Activated CD4-positive, alpha-beta T cell treated with anti-CD3 and anti-CD28 coated beads, Interleukin-2, amount 10 ng/mL, durations not matched to agents 7 days and 5 days (primary cell): ENCODE data around the gene ANKS1B. TPM values are rescaled to one million over a fixed set of nuclear protein-coding genes. Genes with fewer than 3 reads are reported as not detected.
"Not testable (repeated sequence)": the region's sequence is repeated elsewhere in the genome, so short reads cannot be mapped to it uniquely, and the experiment has no call there.

Source experiments
- CTCF ChIA-PET: fragments of 350-600 bp; sonication (Branson Sonifier 250); formaldehyde crosslinking; loops from one replicate; lab custom pipeline; 2021; ENCODE audit warnings: antibody characterized with exemption; lab: Charles Lee
- POLR2A ChIA-PET: fragments of 350-600 bp; sonication (Branson Sonifier 250); formaldehyde crosslinking; loops from one replicate; lab custom pipeline; 2021; ENCODE audit warnings: antibody characterized with exemption; lab: Charles Lee
- DNase-seq: peaks from one replicate; pipeline ENCODE4 v3.0.0-alpha.2; 2020
- H3K27ac Mint-ChIP-seq: one replicate; pipeline ENCODE4 v1.8.0; 2021; ENCODE audit warnings: mild to moderate bottlenecking, moderate library complexity, mixed read lengths
- H3K27me3 Mint-ChIP-seq: one replicate; pipeline ENCODE4 v1.8.0; 2021; ENCODE audit warnings: mixed read lengths
- H3K36me3 Mint-ChIP-seq: one replicate; pipeline ENCODE4 v1.8.0; 2021; ENCODE audit warnings: low read depth, mixed read lengths
- H3K4me1 Mint-ChIP-seq: one replicate; pipeline ENCODE4 v1.8.0; 2021; ENCODE audit warnings: mixed read lengths
- H3K4me3 Mint-ChIP-seq: one replicate; pipeline ENCODE4 v1.8.0; 2021; ENCODE audit warnings: mild to moderate bottlenecking, moderate library complexity, mixed read lengths
- H3K9me3 Mint-ChIP-seq: one replicate; pipeline ENCODE4 v1.8.0; 2021; ENCODE audit warnings: mixed read lengths
- total RNA-seq, 2 experiments: library from RNA; stranded (reverse); gene quantifications; one replicate each; pipeline ENCODE4 v1.2.3, GENCODE V29; 2021

The ANKS1B gene
- total RNA-seq, 2 experiments from 2014 or later: 0.17 to 0.25 TPM

- ChIA-PET POLR2A (no interaction called here), CTCF (no interaction called here)
- Mint-ChIP-seq H3K4me3 (no peak overlapping the region), H3K27ac (no peak overlapping the region), H3K36me3 (no peaks in the 10 kb centered on the region), H3K27me3 (peaks cover 4% of the 10 kb centered on the region), H3K9me3 (no peaks in the 10 kb centered on the region), H3K4me1 (no peaks in the 10 kb centered on the region)
- no peak for DNase-seq
Measured at GRCh38 chr12:98985156-98985555, 999.6 kb downstream of the ANKS1B start.

DNA sequence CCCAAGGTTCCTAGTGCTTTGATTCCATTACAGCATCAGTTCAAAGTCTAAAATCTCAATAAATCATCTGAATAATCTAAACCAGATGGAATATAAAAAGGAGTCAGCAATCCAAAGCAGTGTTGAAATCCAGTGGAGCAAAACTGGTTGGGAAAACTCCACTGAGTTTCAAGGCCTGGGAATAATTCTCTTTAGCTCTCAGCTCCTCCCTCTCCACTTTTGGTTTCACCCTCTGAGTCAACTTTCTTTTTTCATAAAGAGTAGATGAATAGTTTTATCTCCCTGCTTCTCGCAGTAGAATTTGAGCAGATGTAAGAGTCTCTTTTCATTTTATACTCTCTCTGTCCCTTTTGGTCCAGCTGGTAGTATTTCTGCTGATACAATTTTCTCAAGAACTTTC lies 1001.1 kb downstream of the ANKS1B start:
- no peak for DNase-seq
- Mint-ChIP-seq H3K27ac (no peak overlapping the region), H3K27me3 (peaks cover 4% of the 10 kb centered on the region), H3K4me1 (no peaks in the 10 kb centered on the region), H3K36me3 (no peaks in the 10 kb centered on the region), H3K9me3 (no peaks in the 10 kb centered on the region), H3K4me3 (no peak overlapping the region)
- POLR2A ChIA-PET: no interaction called here
- CTCF ChIA-PET: no interaction called here

DNA sequence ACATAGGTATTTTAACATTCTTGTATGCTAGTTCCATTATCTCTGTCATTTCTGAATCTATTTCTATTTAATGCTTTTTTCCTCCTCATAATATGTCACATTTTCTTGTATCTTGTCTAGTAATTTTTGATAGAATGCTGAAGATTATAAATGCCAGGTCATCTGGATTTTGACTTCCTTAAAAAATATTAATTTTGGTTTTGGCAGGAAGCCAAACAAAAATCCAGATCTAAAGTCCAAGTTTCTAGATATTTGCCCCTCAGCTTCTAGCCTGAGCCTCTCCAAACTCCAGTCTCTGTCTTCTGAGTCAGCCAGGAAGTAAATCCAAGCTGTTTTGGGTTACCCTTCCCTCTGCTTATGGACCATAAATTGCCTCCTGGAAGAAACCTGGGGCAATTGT lies 1004.2 kb downstream of the ANKS1B start:
- CTCF ChIA-PET: no interaction called here
- Mint-ChIP-seq H3K36me3 (no peaks in the 10 kb centered on the region), H3K4me1 (no peaks in the 10 kb centered on the region), H3K27me3 (peaks cover 4% of the 10 kb centered on the region), H3K27ac (no peak overlapping the region), H3K4me3 (no peak overlapping the region), H3K9me3 (no peaks in the 10 kb centered on the region)
- POLR2A ChIA-PET: no interaction called here
- no peak for DNase-seq

GRCh38 chr12:98977186-98977585 lies 1007.5 kb downstream of the ANKS1B start:
- Mint-ChIP-seq H3K9me3 (no peaks in the 10 kb centered on the region), H3K36me3 (no peaks in the 10 kb centered on the region), H3K27me3 (peaks cover 2% of the 10 kb centered on the region), H3K4me1 (no peaks in the 10 kb centered on the region), H3K27ac (no peak overlapping the region), H3K4me3 (no peak overlapping the region)
- POLR2A ChIA-PET: no interaction called here
- CTCF ChIA-PET: no interaction called here
- DNase-seq: no peak

GRCh38 chr12:98974767-98975381 lies 1009.9 kb downstream of the ANKS1B start:
- ChIA-PET CTCF (no interaction called here), POLR2A (no interaction called here)
- no peak for DNase-seq
- H3K4me1 Mint-ChIP-seq: no peaks in the 10 kb centered on the region
- H3K36me3 Mint-ChIP-seq: no peaks in the 10 kb centered on the region
- H3K27ac Mint-ChIP-seq: no peak overlapping the region
- H3K4me3 Mint-ChIP-seq: no peak overlapping the region
- H3K27me3 Mint-ChIP-seq: peaks cover 5% of the 10 kb centered on the region
- H3K9me3 Mint-ChIP-seq: no peaks in the 10 kb centered on the region

DNA sequence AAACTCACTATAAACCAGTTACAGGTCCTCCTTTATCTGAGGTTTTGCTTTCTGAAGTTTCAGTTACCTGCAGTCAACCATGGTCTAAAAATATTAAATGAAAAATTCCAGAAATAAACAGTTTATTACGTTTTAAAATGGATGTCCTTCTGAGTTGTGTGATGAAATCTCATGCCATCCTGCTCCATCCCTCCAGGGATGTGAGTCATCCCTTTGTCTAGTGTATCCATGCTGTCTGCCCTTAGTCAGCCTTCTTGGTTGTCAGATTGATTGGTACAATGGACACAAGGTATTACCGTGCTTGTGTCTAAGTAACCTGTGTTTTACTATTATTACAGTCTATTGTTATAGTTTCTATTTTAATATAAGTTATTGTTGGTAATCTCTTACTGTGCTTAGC lies 1011.3 kb downstream of the ANKS1B start:
- Mint-ChIP-seq H3K27ac (no peak overlapping the region), H3K9me3 (no peaks in the 10 kb centered on the region), H3K4me1 (no peaks in the 10 kb centered on the region), H3K27me3 (peaks cover 5% of the 10 kb centered on the region), H3K36me3 (no peaks in the 10 kb centered on the region), H3K4me3 (no peak overlapping the region)
- ChIA-PET POLR2A (no interaction called here), CTCF (no interaction called here)
- DNase-seq: no peak

DNA sequence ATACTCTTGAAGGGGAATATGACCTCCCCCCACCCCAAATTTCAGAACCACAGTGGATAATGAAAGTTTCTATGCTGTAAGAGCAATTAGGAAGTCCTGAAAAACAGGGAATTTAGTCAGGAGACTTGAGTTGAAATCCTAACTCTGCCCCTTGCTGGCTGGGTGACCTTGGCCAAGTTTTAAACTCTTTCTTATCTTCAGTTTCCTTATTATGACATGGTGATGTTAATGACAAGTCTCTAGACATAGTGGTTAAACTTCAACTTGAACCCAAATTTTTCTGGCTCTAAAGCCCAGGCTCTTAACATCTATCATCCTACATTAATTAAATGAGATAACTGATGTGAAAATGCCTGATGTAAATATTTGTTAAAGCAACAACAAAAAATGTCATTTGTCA lies 1013.8 kb downstream of the ANKS1B start:
- H3K9me3 Mint-ChIP-seq: no peaks in the 10 kb centered on the region
- no peaks in the 10 kb centered on the region for H3K4me1 Mint-ChIP-seq
- ChIA-PET POLR2A (no interaction called here), CTCF (no interaction called here)
- H3K27ac Mint-ChIP-seq: no peak overlapping the region
- no peak overlapping the region for H3K4me3 Mint-ChIP-seq
- H3K27me3 Mint-ChIP-seq: peaks cover 3% of the 10 kb centered on the region
- no peak for DNase-seq
- no peaks in the 10 kb centered on the region for H3K36me3 Mint-ChIP-seq

DNA sequence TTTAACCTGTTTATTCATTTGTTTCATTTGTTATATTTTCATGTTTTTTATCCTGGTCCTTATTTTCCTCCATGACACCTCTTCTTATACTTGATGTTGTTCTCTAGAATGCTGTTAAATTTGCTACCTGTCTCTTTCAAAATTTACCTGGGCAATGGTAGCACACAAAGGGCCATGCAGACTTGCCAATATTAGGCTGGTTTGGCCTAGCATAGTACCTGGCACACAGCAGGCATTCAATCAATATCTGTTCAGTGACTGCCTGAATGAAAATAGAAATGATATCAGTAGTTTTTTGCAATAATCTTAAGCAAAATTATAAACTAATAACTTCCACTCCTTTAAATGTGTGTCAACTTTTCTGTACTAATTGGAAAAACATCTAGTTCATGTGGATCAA lies 1014.5 kb downstream of the ANKS1B start:
- POLR2A ChIA-PET: no interaction called here
- CTCF ChIA-PET: no interaction called here
- Mint-ChIP-seq H3K27me3 (peaks cover 3% of the 10 kb centered on the region), H3K4me3 (no peak overlapping the region), H3K4me1 (no peaks in the 10 kb centered on the region), H3K36me3 (no peaks in the 10 kb centered on the region), H3K27ac (no peak overlapping the region), H3K9me3 (no peaks in the 10 kb centered on the region)
- DNase-seq: no peak

DNA sequence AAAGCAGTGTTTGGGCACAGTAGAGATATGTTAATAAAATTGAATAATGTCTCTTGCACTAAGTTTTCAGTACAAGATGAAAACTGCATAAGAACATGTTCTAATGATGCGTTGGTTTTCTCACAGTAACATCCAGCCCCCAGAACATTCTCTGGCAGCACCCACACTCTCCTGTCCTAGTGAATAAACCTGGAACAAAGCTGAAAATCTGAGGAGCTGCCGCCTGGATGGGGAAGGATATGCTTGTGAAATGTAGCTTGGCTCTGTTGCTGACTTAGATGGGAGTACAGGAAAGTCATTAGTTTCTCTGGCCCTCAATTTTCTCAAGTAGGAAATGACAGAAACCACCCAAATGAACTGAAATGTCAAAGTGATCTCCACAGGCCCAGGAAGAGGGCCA lies 1015.8 kb downstream of the ANKS1B start:
- POLR2A ChIA-PET: no interaction called here
- Mint-ChIP-seq H3K27ac (no peak overlapping the region), H3K4me3 (no peak overlapping the region), H3K27me3 (peaks cover 3% of the 10 kb centered on the region), H3K4me1 (no peaks in the 10 kb centered on the region), H3K9me3 (no peaks in the 10 kb centered on the region), H3K36me3 (no peaks in the 10 kb centered on the region)
- CTCF ChIA-PET: no interaction called here
- no peak for DNase-seq

- H3K27ac Mint-ChIP-seq, H3K4me1 Mint-ChIP-seq, H3K36me3 Mint-ChIP-seq, DNase-seq, H3K4me3 Mint-ChIP-seq, POLR2A ChIA-PET, CTCF ChIA-PET, H3K27me3 Mint-ChIP-seq, H3K9me3 Mint-ChIP-seq: not testable (repeated sequence)
Measured at GRCh38 chr12:98957135-98957534, 1027.6 kb downstream of the ANKS1B start.

DNA sequence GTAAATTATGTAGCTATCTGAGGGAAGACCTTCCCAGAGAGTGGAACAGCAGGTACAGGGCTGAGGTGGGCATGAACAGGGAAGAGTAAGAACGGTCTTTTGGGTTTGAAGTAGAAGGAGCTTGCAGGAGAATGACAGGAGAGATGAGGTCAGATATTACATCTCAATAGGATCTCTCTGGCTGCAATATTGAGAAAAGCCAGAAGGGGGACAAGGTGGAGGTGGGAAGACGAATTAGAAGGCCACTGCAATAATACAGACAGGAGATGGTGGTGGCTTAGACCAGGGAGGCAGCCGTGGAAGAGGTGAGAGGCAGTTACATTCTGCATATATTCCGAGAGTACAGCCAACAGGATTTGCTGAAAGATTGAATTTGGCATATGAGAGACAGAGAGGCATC lies 1029.5 kb downstream of the ANKS1B start:
- no peak overlapping the region for H3K27ac Mint-ChIP-seq
- ChIA-PET CTCF (no interaction called here), POLR2A (no interaction called here)
- no peaks in the 10 kb centered on the region for H3K9me3 Mint-ChIP-seq
- H3K36me3 Mint-ChIP-seq: no peaks in the 10 kb centered on the region
- peaks cover 4% of the 10 kb centered on the region for H3K27me3 Mint-ChIP-seq
- no peaks in the 10 kb centered on the region for H3K4me1 Mint-ChIP-seq
- no peak overlapping the region for H3K4me3 Mint-ChIP-seq
- DNase-seq: no peak

DNA sequence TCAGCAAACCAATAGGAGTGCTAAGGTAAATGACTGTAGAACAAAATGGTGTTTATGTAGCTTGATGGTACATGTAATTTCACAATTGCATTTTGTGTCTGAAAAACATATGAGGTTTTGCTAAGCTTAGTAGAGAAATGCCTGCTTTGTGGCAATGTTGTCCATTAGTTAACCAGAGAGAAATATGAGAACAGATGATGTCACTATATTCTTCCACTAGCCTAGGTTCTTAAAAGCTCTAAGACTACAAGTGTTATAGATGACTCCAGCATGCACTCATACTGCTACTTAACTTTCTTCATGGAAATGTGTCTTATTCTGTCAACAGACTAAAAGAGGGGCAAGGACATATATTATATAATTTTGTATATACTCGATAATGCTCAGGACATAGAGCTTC lies 1030.2 kb downstream of the ANKS1B start:
- Mint-ChIP-seq H3K36me3 (no peaks in the 10 kb centered on the region), H3K4me1 (no peaks in the 10 kb centered on the region), H3K9me3 (no peaks in the 10 kb centered on the region), H3K4me3 (no peak overlapping the region), H3K27ac (no peak overlapping the region), H3K27me3 (peaks cover 4% of the 10 kb centered on the region)
- DNase-seq: no peak
- CTCF ChIA-PET: no interaction called here
- POLR2A ChIA-PET: no interaction called here

DNA sequence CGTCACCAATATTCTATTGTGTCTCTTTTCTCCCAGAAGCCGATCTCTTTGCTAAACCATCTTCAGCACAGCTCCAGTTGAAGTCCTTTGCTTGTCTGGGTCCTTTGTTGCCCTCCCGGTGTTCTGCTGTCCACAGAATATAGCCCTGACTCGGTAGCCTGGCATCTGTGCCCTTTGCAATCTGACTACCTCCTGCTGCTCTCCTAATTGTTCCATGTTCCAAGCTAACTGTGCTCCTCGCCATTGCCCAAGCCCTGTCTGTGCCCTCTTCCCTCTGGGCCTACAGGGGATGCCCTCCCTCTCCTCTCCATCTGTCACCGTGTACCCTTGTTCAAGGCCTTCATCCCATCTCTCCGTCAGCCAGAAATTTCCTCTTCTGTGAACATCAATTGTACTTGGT lies 1033.3 kb downstream of the ANKS1B start:
- no peak overlapping the region for H3K4me3 Mint-ChIP-seq
- H3K27me3 Mint-ChIP-seq: peaks cover 2% of the 10 kb centered on the region
- H3K9me3 Mint-ChIP-seq: no peaks in the 10 kb centered on the region
- no peak overlapping the region for H3K27ac Mint-ChIP-seq
- POLR2A ChIA-PET: no interaction called here
- CTCF ChIA-PET: no interaction called here
- no peaks in the 10 kb centered on the region for H3K4me1 Mint-ChIP-seq
- no peaks in the 10 kb centered on the region for H3K36me3 Mint-ChIP-seq
- no peak for DNase-seq

GRCh38 chr12:98948343-98948949 lies 1036.3 kb downstream of the ANKS1B start:
- Mint-ChIP-seq H3K4me3 (no peak overlapping the region), H3K4me1 (no peaks in the 10 kb centered on the region), H3K27ac (no peak overlapping the region), H3K27me3 (peaks cover 2% of the 10 kb centered on the region), H3K36me3 (no peaks in the 10 kb centered on the region), H3K9me3 (no peaks in the 10 kb centered on the region)
- POLR2A ChIA-PET: no interaction called here
- CTCF ChIA-PET: interaction anchor here (0.7 kb wide), 1 partner anchor 13 kb away, joined by 3 read pairs; no protein-coding TSS in a partner anchor
- DNase-seq: no peak
